HUES6 (cell line): ENCODE measurements around the gene PIK3R4.

Experiments used
- H3K27ac ChIP-seq: 2 replicates; pipeline ENCODE4 v1.7.0; 2013; ENCODE audit warnings: low read depth, mild to moderate bottlenecking, low read length, inconsistent platforms
- H3K27me3 ChIP-seq: 2 replicates; pipeline ENCODE4 v1.6.1; 2013; ENCODE audit warnings: low read length; ENCODE audit not compliant: control insufficient read depth, insufficient read depth
- H3K36me3 ChIP-seq: 2 replicates; pipeline ENCODE4 v1.6.1; 2013; ENCODE audit warnings: low read length; ENCODE audit not compliant: control insufficient read depth, insufficient read depth
- H3K4me1 ChIP-seq: 2 replicates; pipeline ENCODE4 v1.6.1; 2013; ENCODE audit warnings: low read length; ENCODE audit not compliant: control insufficient read depth, insufficient read depth
- H3K4me3 ChIP-seq: 2 replicates; pipeline ENCODE4 v1.5.1; 2013; ENCODE audit warnings: low read depth, low read length
- H3K9ac ChIP-seq: one replicate; pipeline ENCODE4 v1.6.1; 2013; ENCODE audit warnings: mild to moderate bottlenecking, low read length
- H3K9me3 ChIP-seq: 2 replicates; pipeline ENCODE4 v1.6.1; 2013; ENCODE audit warnings: low read depth, low read length; ENCODE audit not compliant: control insufficient read depth, insufficient read depth

Gene PIK3R4

DNA sequence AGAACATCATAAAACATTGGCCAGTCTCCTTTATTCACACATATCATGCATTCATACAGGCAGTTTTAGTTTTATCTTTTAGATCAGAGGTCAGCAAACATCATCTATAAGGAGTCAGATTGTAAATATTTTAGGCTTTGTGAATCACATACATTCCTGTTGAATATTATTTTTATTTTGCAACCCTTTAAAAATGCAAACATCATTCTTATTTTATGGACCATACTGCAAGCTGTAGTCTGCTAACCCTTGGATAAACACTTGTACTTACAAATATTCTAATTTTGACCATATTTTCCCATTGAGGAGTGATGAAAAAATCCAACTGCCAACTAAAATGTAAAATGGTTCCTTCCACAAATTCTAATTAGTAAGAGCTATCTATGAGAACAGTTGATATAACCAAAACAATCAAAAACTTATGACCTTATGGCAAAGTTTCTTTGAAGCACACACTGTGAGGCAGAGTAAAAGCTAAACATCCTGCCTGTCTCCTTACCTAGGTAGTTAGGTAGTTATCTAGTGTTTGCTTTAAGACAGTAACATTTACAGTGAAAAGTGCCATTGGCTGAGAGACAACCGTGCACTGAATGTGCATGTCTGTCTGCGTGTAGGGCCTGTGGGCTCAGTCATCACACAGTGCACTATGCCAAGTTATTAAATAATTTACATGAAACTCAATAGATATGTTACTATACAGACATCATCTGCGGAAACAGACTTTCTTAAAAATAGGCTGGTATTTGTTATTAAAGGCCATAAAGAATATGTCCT, 57.7 kb downstream of the PIK3R4 start:
- H3K4me1 ChIP-seq = no peaks in the 10 kb centered on the region
- no peaks in the 10 kb centered on the region for H3K9me3 ChIP-seq
- peaks cover 48% of the 10 kb centered on the region for H3K36me3 ChIP-seq
- H3K27ac ChIP-seq = no peak overlapping the region
- no peak overlapping the region for H3K9ac ChIP-seq
- no peaks in the 10 kb centered on the region for H3K27me3 ChIP-seq
- H3K4me3 ChIP-seq = no peak overlapping the region

GRCh38 chr3:130688015-130688688, 58.5 kb downstream of the PIK3R4 start:
- H3K27ac ChIP-seq = no peak overlapping the region
- no peak overlapping the region for H3K4me3 ChIP-seq
- H3K9me3 ChIP-seq = no peaks in the 10 kb centered on the region
- no peak overlapping the region for H3K9ac ChIP-seq
- no peaks in the 10 kb centered on the region for H3K27me3 ChIP-seq
- H3K36me3 ChIP-seq = peaks cover 53% of the 10 kb centered on the region
- no peaks in the 10 kb centered on the region for H3K4me1 ChIP-seq

DNA sequence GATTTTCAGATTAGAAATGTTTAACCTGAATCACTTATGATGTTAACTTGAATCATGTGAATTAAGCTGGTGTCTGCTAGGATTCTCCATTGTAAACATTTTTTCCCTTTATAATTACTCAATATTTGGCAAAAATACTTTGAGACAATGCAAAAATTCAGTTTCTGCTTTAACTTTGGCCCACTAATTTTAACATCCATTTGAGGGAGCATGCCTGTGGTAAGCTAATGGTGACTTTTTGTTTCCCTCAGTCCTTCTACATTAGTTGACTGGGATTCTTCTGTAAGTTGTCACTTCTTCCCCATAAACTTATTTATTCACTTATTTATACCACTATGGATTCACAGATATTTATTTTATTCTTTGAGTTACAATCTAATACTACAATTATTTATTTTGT, 59.3 kb downstream of the PIK3R4 start:
- H3K36me3 ChIP-seq = peaks cover 54% of the 10 kb centered on the region
- no peaks in the 10 kb centered on the region for H3K27me3 ChIP-seq
- H3K9me3 ChIP-seq = no peaks in the 10 kb centered on the region
- H3K4me1 ChIP-seq = no peaks in the 10 kb centered on the region
- no peak overlapping the region for H3K9ac ChIP-seq
- H3K4me3 ChIP-seq = no peak overlapping the region
- H3K27ac ChIP-seq = no peak overlapping the region

DNA sequence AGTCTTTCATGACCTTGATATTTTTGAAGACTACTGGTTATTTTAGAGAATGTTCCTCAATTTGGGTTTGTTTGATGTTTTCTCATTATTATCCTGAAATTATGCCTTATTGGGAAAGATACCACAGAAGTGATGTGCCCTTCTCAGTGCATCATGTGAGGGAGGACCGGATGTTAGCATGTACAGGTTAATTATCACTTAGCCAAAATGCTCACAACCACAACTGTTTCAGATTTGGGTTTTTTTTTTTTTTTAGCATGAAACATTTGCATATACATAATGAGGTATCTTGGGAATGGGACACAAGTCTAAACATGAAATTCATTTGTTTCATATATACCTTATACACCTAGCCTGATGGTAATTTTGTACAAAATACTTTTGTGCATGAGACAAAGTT, 59.8 kb downstream of the PIK3R4 start:
- Histone ChIP-seq H3K36me3 (peaks cover 58% of the 10 kb centered on the region), H3K9ac (no peak overlapping the region), H3K4me3 (no peak overlapping the region), H3K9me3 (no peaks in the 10 kb centered on the region), H3K27ac (no peak overlapping the region), H3K4me1 (no peaks in the 10 kb centered on the region), H3K27me3 (no peaks in the 10 kb centered on the region)

GRCh38 chr3:130682131-130682530, 64.5 kb downstream of the PIK3R4 start:
- no peaks in the 10 kb centered on the region for H3K9me3 ChIP-seq
- H3K4me3 ChIP-seq = no peak overlapping the region
- H3K27ac ChIP-seq = no peak overlapping the region
- H3K36me3 ChIP-seq = peaks cover 65% of the 10 kb centered on the region
- H3K9ac ChIP-seq = no peak overlapping the region
- H3K4me1 ChIP-seq = no peaks in the 10 kb centered on the region
- H3K27me3 ChIP-seq = no peaks in the 10 kb centered on the region

- H3K4me3 ChIP-seq = no peak overlapping the region
- H3K9me3 ChIP-seq = no peaks in the 10 kb centered on the region
- no peak overlapping the region for H3K9ac ChIP-seq
- peaks cover 64% of the 10 kb centered on the region for H3K36me3 ChIP-seq
- no peaks in the 10 kb centered on the region for H3K4me1 ChIP-seq
- no peak overlapping the region for H3K27ac ChIP-seq
- no peaks in the 10 kb centered on the region for H3K27me3 ChIP-seq
These were observed 67.4 kb downstream of the PIK3R4 start for GRCh38 chr3:130679218-130679617.

DNA sequence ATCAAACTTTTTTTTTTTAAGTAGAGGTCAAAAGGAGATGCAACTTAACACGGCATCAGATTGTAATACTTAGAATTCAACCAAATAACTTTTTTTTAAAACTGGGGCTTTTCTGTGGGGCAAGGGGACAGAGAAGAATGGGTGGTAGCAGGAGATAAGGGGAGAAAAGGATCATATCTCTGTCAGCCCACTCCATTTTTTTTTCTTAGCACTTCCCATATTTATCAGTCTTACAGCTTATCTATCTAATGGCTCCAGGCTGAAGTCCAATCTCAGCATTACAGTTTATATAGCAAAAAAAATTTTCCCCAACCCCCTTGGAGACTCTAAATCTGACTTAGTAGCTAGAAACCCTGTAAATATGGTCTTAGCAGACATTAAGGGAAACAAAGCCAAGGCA, 69.3 kb downstream of the PIK3R4 start:
- H3K4me3 ChIP-seq = no peak overlapping the region
- peaks cover 46% of the 10 kb centered on the region for H3K36me3 ChIP-seq
- no peaks in the 10 kb centered on the region for H3K4me1 ChIP-seq

DNA sequence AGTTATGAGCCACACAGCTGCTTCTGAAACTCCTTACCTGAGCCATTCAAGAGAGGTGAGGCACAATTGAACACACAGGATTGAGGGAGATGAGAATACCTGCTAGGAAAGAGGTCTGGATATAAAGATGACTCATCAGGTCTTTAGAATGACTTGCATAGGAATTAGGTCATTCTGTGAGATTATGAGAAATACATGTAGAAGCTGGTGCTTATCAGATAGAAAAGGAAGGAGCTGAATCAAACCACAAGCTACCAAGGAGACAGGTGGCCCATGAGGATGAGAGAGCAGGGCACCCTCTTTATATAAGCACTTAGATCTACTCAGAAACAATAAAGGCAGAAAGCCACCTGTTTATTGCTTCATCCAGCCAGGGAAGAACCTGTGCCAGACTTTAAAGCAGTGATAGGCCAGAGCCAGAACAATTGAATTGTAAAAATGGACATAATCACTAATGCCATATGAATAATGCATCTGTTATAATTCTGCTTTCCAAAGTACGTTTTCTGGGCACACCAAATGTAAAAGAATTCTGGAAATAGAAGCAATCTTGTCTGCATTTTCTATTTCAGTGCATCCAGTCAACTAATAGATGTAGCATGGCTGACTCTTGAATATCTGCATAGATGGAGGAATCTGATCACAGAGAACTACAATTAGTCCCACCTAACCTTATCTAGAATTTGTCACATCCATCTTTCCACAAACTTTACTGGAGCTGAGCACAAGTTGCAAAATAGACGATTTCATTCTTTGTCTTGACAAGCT, 74.9 kb downstream of the PIK3R4 start:
- Histone ChIP-seq H3K27me3 (no peaks in the 10 kb centered on the region), H3K27ac (no peak overlapping the region), H3K36me3 (peaks cover 23% of the 10 kb centered on the region), H3K4me3 (no peak overlapping the region), H3K9me3 (no peaks in the 10 kb centered on the region), H3K4me1 (no peaks in the 10 kb centered on the region), H3K9ac (no peak overlapping the region)

More for the DNA sequence above, 69.3 kb downstream of the PIK3R4 start:
- Histone ChIP-seq H3K9me3 (no peaks in the 10 kb centered on the region), H3K27me3 (no peaks in the 10 kb centered on the region), H3K27ac (no peak overlapping the region), H3K9ac (no peak overlapping the region)

DNA sequence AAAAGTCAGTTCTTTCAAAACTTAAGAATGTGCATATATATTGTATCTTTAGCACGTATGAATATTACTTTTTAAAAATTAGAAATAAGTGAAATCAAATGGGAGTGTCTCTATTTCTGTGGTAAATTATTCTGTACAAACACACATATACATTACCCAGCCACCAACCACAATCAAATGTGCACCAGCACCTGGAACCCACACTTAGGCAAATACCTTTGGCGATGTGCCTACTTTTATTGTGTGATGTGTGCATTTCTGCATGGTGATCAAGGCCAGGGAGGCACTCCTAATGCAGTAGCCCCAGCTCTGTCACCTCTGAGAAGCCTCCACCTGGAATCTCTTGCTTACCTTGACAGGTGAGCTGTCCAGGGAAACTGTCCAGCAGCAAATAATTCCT, 76.9 kb downstream of the PIK3R4 start:
- H3K27ac ChIP-seq = no peak overlapping the region
- H3K27me3 ChIP-seq = no peaks in the 10 kb centered on the region
- no peak overlapping the region for H3K4me3 ChIP-seq
- no peak overlapping the region for H3K9ac ChIP-seq
- H3K4me1 ChIP-seq = no peaks in the 10 kb centered on the region
- H3K9me3 ChIP-seq = no peaks in the 10 kb centered on the region
- H3K36me3 ChIP-seq = peaks cover 17% of the 10 kb centered on the region

DNA sequence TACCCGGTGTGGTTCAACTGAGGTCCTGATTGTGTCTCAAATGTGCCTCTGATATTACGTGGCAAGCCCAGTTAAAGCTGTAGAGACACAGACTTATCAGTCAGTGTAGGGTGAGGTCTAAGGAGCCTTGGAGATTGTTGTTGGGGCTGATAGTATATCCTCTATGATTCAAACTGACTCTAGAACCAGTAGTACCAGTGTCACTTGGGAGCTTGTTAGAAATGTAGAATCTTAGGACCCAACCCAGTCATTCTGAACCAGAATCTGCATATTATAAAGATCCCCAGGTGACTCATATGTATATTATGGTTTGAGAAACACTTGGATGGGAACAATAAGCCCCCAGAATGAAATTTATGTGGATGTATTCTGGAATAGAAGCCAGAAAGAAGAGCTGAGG, 83.5 kb downstream of the PIK3R4 start:
- H3K36me3 ChIP-seq = no peaks in the 10 kb centered on the region
- no peak overlapping the region for H3K4me3 ChIP-seq
- no peaks in the 10 kb centered on the region for H3K9me3 ChIP-seq
- H3K27ac ChIP-seq = no peak overlapping the region
- no peaks in the 10 kb centered on the region for H3K4me1 ChIP-seq
- H3K9ac ChIP-seq = no peak overlapping the region
- H3K27me3 ChIP-seq = no peaks in the 10 kb centered on the region

DNA sequence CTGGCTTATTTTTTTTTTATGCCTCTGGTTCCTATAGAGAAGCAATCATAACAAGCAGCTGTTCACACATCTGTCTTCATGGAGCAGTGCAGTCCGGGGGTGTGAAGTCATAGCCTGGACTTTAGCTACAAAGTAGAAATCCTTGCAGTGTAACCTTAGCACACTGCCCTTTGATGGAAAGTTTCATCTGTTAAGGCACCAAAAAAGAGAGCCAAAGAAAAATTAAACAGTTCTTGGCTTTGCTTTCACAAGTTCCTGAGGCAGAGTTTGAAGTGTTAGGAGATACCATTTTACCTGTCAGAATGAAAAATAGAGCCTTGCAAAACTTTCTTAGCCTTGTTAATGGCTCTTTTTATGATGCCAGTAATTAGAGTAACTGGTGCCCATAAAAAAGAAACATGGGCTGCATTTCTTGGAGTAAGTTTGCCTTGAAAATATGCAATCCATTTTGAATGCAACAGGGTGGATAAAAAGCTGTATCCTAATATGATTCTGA, 84.1 kb downstream of the PIK3R4 start:
- Histone ChIP-seq H3K9me3 (no peaks in the 10 kb centered on the region), H3K36me3 (no peaks in the 10 kb centered on the region), H3K27me3 (no peaks in the 10 kb centered on the region), H3K4me3 (no peak overlapping the region), H3K4me1 (no peaks in the 10 kb centered on the region), H3K9ac (no peak overlapping the region), H3K27ac (no peak overlapping the region)
